ENCODE results near the gene LRIG3. TPM values are rescaled to one million over a fixed set of nuclear protein-coding genes. Genes with fewer than 3 reads are reported as not detected.

LRIG3 gene
- total and polyA plus RNA-seq, 3 experiments from 2014 or later = 0.22 TPM; not detected in 2

- H3K9me3 Mint-ChIP-seq = peaks cover 0 to 3% (median 0%) of the 10 kb centered on the region in 5 donors
- no peak overlapping the region for H3K27ac Mint-ChIP-seq
- Histone ChIP-seq H3K4me1 (ENCODE audit: insufficient read depth, low read length) (no peaks in the 10 kb centered on the region), H3K9me3 (ENCODE audit: low read length) (no peaks in the 10 kb centered on the region), H3K27me3 (ENCODE audit: insufficient read depth, low read length, poor library complexity, severe bottlenecking) (no peaks in the 10 kb centered on the region), H3K36me3 (ENCODE audit: insufficient read depth, low read length) (no peaks in the 10 kb centered on the region), H3K27ac (ENCODE audit: low read depth, low read length) (no peak overlapping the region), H3K4me3 (ENCODE audit: low read length) (no peak overlapping the region)
- POLR2A ChIA-PET = no interaction called here
- peaks cover 0 to 5% of the 10 kb centered on the region in 2 donors for H3K27me3 Mint-ChIP-seq
- no peaks in the 10 kb centered on the region for H3K36me3 Mint-ChIP-seq
- no peak for DNase-seq
- H3K4me3 Mint-ChIP-seq = no peak overlapping the region
- CTCF ChIA-PET = no interaction called here
- no peaks in the 10 kb centered on the region for H3K4me1 Mint-ChIP-seq
Observed at GRCh38 chr12:58881816-58882215, 38.5 kb downstream of the LRIG3 start.

DNA sequence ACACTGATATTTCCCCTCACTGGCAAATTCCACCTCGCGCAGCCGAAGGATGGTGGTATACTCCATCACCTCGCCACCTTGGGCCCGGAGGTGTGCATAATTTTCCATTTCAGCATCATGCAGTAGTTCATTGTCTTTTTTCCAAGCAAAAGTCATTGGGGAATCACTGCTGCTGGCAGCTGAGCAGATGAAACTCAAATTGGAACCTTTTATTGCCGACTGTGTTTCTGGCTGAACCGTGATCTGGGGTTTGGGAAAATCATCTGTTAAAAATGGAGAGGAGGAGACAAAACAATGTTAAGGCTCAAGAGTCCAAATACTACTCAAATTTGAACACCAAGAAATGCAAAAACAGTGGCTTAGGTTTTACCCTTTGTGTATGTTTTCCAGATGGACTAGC, 39.7 kb downstream of the LRIG3 start:
- no peak overlapping the region for H3K4me3 ChIP-seq (ENCODE audit: low read length)
- Mint-ChIP-seq H3K4me1 (no peaks in the 10 kb centered on the region), H3K4me3 (no peak overlapping the region), H3K36me3 (no peaks in the 10 kb centered on the region), H3K27me3 (peaks cover 0 to 5% of the 10 kb centered on the region in 2 donors), H3K9me3 (peaks cover 0 to 3% (median 0%) of the 10 kb centered on the region in 5 donors), H3K27ac (no peak overlapping the region)
- no peaks in the 10 kb centered on the region for H3K36me3 ChIP-seq (ENCODE audit: insufficient read depth, low read length)
- no peaks in the 10 kb centered on the region for H3K9me3 ChIP-seq (ENCODE audit: low read length)
- POLR2A ChIA-PET = no interaction called here
- no peaks in the 10 kb centered on the region for H3K4me1 ChIP-seq (ENCODE audit: insufficient read depth, low read length)
- no peak overlapping the region for H3K27ac ChIP-seq (ENCODE audit: low read depth, low read length)
- DNase-seq = no peak
- H3K27me3 ChIP-seq (ENCODE audit: insufficient read depth, low read length, poor library complexity, severe bottlenecking) = no peaks in the 10 kb centered on the region
- CTCF ChIA-PET = no interaction called here

DNA sequence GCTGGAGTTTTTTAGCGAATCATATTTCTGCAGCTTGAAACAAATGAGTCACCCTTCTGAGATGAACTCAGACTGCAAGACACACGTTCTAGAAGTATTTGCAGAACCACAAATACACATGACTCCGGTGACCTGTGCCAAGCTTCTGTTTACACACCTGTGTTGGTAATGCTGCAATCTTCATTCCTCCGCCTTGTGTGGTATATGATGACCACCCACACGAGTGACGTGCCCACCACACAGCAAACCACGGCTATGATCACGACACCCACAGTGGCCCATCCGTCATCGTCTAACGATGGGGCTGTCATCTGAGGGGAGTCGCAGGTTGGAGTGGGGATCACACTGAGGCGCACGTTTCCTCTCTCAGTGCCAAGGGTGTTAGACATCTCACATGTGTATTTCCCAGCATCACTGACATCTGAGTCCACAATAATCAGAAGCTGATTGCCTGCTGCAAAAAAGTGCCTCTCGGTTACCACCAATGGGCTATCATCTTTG, 43.0 kb downstream of the LRIG3 start:
- CTCF ChIA-PET = no interaction called here
- Histone ChIP-seq H3K27ac (ENCODE audit: low read depth, low read length) (no peak overlapping the region), H3K4me3 (ENCODE audit: low read length) (no peak overlapping the region), H3K36me3 (ENCODE audit: insufficient read depth, low read length) (no peaks in the 10 kb centered on the region), H3K9me3 (ENCODE audit: low read length) (no peaks in the 10 kb centered on the region), H3K4me1 (ENCODE audit: insufficient read depth, low read length) (no peaks in the 10 kb centered on the region), H3K27me3 (ENCODE audit: insufficient read depth, low read length, poor library complexity, severe bottlenecking) (no peaks in the 10 kb centered on the region)
- Mint-ChIP-seq H3K4me3 (no peak overlapping the region), H3K4me1 (no peaks in the 10 kb centered on the region), H3K27ac (no peak overlapping the region), H3K36me3 (no peaks in the 10 kb centered on the region), H3K9me3 (peaks cover 0 to 11% (median 3%) of the 10 kb centered on the region in 5 donors), H3K27me3 (peaks cover 0 to 3% of the 10 kb centered on the region in 2 donors)
- no peak for DNase-seq
- POLR2A ChIA-PET = no interaction called here

DNA sequence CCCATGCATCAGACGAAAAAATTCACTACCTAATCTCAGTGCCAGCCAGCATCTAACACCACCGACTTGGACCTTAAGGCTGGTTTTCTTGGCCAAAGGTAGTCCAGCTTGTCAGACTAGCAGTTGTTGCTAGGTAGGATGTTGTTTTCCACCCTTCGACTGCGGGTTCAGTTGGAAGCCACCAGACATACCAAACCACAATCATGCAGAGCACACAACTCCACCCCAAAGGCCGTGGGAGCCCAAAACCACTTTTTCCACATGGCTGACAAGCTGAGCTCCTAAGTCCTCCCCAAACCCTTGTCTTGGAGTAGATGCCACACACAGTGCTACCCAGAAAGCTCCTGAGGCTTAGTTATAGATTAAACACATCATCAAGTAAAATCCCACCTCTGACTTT, 46.8 kb downstream of the LRIG3 start:
- H3K27me3 ChIP-seq (ENCODE audit: insufficient read depth, low read length, poor library complexity, severe bottlenecking) = no peaks in the 10 kb centered on the region
- DNase-seq = no peak
- no peak overlapping the region for H3K27ac Mint-ChIP-seq
- H3K4me1 Mint-ChIP-seq = no peaks in the 10 kb centered on the region
- ChIA-PET CTCF (no interaction called here), POLR2A (no interaction called here)
- H3K4me3 ChIP-seq (ENCODE audit: low read length) = no peak overlapping the region
- H3K36me3 ChIP-seq (ENCODE audit: insufficient read depth, low read length) = no peaks in the 10 kb centered on the region
- H3K36me3 Mint-ChIP-seq = no peaks in the 10 kb centered on the region
- no peaks in the 10 kb centered on the region for H3K27me3 Mint-ChIP-seq
- H3K4me1 ChIP-seq (ENCODE audit: insufficient read depth, low read length) = no peaks in the 10 kb centered on the region
- peaks cover 0 to 15% (median 2%) of the 10 kb centered on the region in 5 donors for H3K9me3 Mint-ChIP-seq
- no peak overlapping the region for H3K27ac ChIP-seq (ENCODE audit: low read depth, low read length)
- H3K9me3 ChIP-seq (ENCODE audit: low read length) = no peaks in the 10 kb centered on the region
- H3K4me3 Mint-ChIP-seq = no peak overlapping the region

DNA sequence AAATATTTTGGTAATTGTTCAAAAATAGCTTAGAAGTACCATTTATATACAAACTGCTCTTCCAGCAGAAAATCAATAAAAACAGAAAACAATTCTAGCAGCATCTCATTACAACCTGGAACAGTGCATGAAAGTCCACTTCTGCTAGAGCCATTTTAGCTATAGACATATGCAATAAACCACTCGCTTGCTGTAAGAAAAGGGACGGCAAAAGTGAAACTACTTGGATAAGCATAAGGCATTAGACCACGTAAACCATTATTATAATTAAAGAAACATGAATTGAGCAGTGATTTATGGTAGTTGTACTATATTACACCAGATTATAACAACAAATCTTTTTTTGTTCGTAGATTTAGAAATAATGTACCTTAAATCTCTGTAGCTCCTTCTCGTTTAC, 48.7 kb downstream of the LRIG3 start:
- Histone ChIP-seq H3K4me3 (ENCODE audit: low read length) (no peak overlapping the region), H3K27me3 (ENCODE audit: insufficient read depth, low read length, poor library complexity, severe bottlenecking) (no peaks in the 10 kb centered on the region), H3K4me1 (ENCODE audit: insufficient read depth, low read length) (no peaks in the 10 kb centered on the region), H3K27ac (ENCODE audit: low read depth, low read length) (no peak overlapping the region), H3K36me3 (ENCODE audit: insufficient read depth, low read length) (no peaks in the 10 kb centered on the region), H3K9me3 (ENCODE audit: low read length) (no peaks in the 10 kb centered on the region)
- Mint-ChIP-seq H3K4me3 (no peak overlapping the region), H3K36me3 (no peaks in the 10 kb centered on the region), H3K9me3 (peaks cover 0 to 15% (median 4%) of the 10 kb centered on the region in 5 donors), H3K27ac (no peak overlapping the region), H3K27me3 (no peaks in the 10 kb centered on the region), H3K4me1 (no peaks in the 10 kb centered on the region)
- DNase-seq = no peak
- CTCF ChIA-PET = no interaction called here
- POLR2A ChIA-PET = no interaction called here

GRCh38 chr12:58870595-58870994, 49.7 kb downstream of the LRIG3 start:
- no peaks in the 10 kb centered on the region for H3K27me3 Mint-ChIP-seq
- Histone ChIP-seq H3K4me1 (ENCODE audit: insufficient read depth, low read length) (no peaks in the 10 kb centered on the region), H3K27me3 (ENCODE audit: insufficient read depth, low read length, poor library complexity, severe bottlenecking) (no peaks in the 10 kb centered on the region), H3K9me3 (ENCODE audit: low read length) (no peaks in the 10 kb centered on the region), H3K4me3 (ENCODE audit: low read length) (no peak overlapping the region), H3K36me3 (ENCODE audit: insufficient read depth, low read length) (no peaks in the 10 kb centered on the region), H3K27ac (ENCODE audit: low read depth, low read length) (no peak overlapping the region)
- no peaks in the 10 kb centered on the region for H3K4me1 Mint-ChIP-seq
- POLR2A ChIA-PET = no interaction called here
- no peaks in the 10 kb centered on the region for H3K36me3 Mint-ChIP-seq
- DNase-seq = no peak
- no peak overlapping the region for H3K4me3 Mint-ChIP-seq
- H3K9me3 Mint-ChIP-seq = peaks cover 0 to 12% (median 5%) of the 10 kb centered on the region in 5 donors
- H3K27ac Mint-ChIP-seq = no peak overlapping the region
- CTCF ChIA-PET = no interaction called here

DNA sequence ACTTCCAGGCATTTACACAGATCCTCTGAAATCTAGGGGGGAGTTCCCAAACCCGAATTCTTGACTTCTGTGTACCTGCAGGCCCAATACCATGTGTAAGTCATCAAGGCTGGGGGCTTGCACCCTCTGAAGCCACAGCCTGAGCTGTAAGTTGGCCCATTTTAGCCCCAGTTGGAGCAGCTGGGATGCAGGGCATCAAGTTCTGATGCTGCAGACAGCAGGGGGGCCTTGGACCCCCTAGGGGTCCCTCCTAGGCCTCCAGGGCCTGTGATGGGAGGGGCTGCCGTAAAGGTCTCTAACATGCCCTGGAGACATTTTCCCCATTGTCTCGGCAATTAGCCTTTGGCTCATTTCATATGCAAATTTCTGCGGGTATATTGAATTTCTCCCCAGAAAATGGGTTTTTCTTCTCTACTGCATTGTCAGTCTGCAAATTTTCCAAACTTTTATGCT, 59.5 kb downstream of the LRIG3 start:
- H3K4me1 ChIP-seq (ENCODE audit: insufficient read depth, low read length) = no peaks in the 10 kb centered on the region
- no peaks in the 10 kb centered on the region for H3K27me3 ChIP-seq (ENCODE audit: insufficient read depth, low read length, poor library complexity, severe bottlenecking)
- Mint-ChIP-seq H3K27ac (no peak overlapping the region), H3K27me3 (no peaks in the 10 kb centered on the region), H3K4me3 (no peak overlapping the region), H3K9me3 (peaks cover 0 to 4% (median 3%) of the 10 kb centered on the region in 5 donors), H3K36me3 (no peaks in the 10 kb centered on the region), H3K4me1 (no peaks in the 10 kb centered on the region)
- ChIA-PET POLR2A (no interaction called here), CTCF (no interaction called here)
- no peaks in the 10 kb centered on the region for H3K9me3 ChIP-seq (ENCODE audit: low read length)
- DNase-seq = no peak
- no peak overlapping the region for H3K4me3 ChIP-seq (ENCODE audit: low read length)
- no peak overlapping the region for H3K27ac ChIP-seq (ENCODE audit: low read depth, low read length)
- no peaks in the 10 kb centered on the region for H3K36me3 ChIP-seq (ENCODE audit: insufficient read depth, low read length)

DNA sequence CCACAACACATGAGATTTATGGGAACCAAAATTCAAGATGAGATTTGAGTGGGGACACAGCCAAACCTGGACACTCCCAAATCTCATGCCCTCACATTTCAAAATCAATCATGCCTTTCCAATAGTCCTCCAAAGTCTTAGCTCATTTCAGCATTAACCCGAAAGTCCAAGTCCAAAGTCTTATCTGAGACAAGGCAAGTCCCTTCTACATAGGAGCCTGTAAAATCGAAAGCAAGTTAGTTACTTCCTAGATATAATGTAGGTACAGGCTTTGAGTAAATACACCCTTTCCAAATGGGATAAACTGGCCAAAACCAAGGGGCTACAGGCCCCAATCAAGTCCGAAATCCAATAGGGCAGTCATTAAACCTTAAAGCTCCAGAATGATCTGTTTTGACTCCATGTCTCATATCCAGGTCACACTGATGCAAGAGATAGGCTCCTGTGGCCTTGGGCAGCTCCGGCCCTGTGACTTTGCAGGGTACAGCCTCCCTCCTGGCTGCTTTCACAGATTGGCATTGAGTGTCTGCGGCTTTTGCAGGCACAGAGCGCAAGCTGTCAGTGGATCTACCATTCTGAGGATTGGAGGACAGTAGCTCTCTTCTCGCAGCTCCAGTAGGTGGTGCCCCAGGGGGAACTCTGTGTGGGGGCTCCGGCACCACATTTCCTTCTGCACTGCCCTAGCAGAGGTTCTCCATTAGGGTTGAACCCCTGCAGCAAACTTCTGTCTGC, 60.1 kb downstream of the LRIG3 start:
- H3K27me3 Mint-ChIP-seq = no peaks in the 10 kb centered on the region
- H3K9me3 Mint-ChIP-seq = peaks cover 0 to 4% (median 1%) of the 10 kb centered on the region in 5 donors

More for the DNA sequence above, 60.1 kb downstream of the LRIG3 start:
- Mint-ChIP-seq H3K4me1 (no peaks in the 10 kb centered on the region), H3K4me3 (no peak overlapping the region), H3K36me3 (no peaks in the 10 kb centered on the region), H3K27ac (no peak overlapping the region)
- CTCF ChIA-PET = no interaction called here
- H3K9me3 ChIP-seq (ENCODE audit: low read length) = no peaks in the 10 kb centered on the region
- no peaks in the 10 kb centered on the region for H3K27me3 ChIP-seq (ENCODE audit: insufficient read depth, low read length, poor library complexity, severe bottlenecking)
- no peak overlapping the region for H3K27ac ChIP-seq (ENCODE audit: low read depth, low read length)
- H3K4me3 ChIP-seq (ENCODE audit: low read length) = no peak overlapping the region
- no peak for DNase-seq
- POLR2A ChIA-PET = no interaction called here
- no peaks in the 10 kb centered on the region for H3K4me1 ChIP-seq (ENCODE audit: insufficient read depth, low read length)
- H3K36me3 ChIP-seq (ENCODE audit: insufficient read depth, low read length) = no peaks in the 10 kb centered on the region
